NCI-H1092 treated with DMSO at 0.1 percent for 48 hours (cell line): ENCODE measurements around the gene PLEKHO2.

Experiments used
- DNase-seq: peaks from one replicate; lab custom pipeline; 2025; lab: John Stamatoyannopoulos, UW

The PLEKHO2 gene

GRCh38 chr15:64825431-64826294 is 16.1 kb upstream of the PLEKHO2 start, which contains the start of gene PIF1:
PIF1 (minus strand) TSS chr15:64825647; CDS start chr15:64824335, 1,312 bp downstream.
- peak; percentile 96 for DNase-seq

DNA sequence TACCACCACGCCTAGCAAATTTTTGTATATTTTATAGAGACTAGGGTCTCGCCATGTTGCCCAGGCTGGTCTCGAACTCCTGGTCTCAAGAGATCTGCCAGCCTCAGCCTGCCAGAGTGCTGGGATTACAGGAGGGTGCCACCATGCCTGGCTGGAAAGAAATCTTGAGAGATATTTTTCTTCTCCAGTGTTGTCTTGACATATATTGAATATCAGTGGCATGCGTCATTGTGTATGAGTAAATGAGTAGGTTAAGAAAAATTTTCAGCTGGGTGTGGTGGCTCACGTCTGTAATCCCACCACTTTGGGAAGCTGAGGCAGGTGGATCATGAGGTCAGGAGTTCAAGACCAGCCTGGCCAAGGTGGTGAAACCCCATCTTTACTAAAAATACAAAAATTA is 12.7 kb upstream of the PLEKHO2 start:
- no peak for DNase-seq

DNA sequence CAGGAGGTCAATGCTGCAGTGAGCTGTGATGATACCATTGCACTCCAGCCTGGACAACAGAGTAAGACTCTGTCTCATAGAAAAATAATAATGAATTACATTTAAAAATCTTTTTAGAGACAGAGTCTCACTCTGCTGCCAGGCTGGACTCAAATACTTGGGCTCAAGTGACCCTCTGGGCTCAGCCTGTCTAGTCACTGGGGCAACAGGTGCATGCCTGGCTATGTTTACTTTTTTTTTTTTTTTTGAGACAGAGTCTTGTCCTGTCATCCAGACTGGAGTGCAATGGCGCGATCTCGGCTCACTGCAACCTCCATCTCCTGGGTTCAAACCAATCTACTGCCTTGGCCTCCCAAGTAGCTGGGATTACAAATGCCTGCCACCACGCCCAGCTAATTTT is 8.0 kb upstream of the PLEKHO2 start:
- no peak for DNase-seq

- DNase-seq, result no peak
Measured at GRCh38 chr15:64836023-64836536, 5.6 kb upstream of the PLEKHO2 start.

- no peak for DNase-seq
Measured at GRCh38 chr15:64837502-64837901, 4.2 kb upstream of the PLEKHO2 start.

GRCh38 chr15:64841060-64841343 is 713 bp upstream of the PLEKHO2 start:
- DNase-seq, result no peak

DNA sequence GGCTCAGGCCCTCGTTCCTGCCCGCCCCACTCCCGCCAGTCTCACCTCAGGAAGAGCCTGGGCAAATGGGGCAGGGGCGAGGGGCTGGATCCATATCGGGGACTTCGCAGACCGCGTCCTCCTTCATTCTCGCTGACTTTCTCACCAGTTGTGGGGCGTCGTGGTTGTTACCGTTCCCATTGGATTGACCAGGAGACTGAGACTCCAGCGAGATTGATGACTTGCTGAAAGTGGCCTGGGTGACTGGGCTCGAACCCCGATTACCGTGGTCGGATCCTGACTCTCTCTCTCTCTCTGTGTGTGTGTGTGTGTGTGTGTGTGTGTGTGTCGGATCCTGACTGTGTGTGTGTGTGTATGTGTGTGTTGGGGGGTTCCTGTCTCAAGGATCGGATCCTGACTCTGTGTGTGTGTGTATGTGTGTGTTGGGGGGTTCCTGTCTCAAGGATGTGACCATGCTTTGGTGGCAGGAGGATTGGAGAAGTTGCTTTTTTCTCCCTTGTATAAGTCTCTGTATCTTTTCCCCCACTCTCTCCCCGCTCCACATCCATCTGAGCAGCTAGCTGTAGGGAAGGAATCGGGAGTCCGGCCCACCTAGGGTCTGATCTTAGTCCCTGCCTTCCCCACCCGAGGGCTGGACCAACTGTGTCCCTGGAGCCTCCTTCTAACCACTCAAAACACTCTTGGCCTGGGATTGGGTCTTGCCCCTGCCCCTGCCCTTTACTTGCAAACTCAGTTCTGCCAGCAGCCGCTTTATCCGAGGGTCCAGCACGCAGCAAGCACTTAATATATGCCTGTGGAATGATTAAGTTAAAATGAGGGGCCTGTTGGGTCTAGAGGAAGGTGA is 603 bp downstream of the PLEKHO2 start:
- no peak for DNase-seq

- DNase-seq, result no peak
Measured at GRCh38 chr15:64842986-64843561, 1.4 kb downstream of the PLEKHO2 start.

- no peak for DNase-seq
Measured at GRCh38 chr15:64843991-64844390, 2.3 kb downstream of the PLEKHO2 start.

GRCh38 chr15:64844576-64845145 is 2.9 kb downstream of the PLEKHO2 start:
- DNase-seq, result no peak

DNA sequence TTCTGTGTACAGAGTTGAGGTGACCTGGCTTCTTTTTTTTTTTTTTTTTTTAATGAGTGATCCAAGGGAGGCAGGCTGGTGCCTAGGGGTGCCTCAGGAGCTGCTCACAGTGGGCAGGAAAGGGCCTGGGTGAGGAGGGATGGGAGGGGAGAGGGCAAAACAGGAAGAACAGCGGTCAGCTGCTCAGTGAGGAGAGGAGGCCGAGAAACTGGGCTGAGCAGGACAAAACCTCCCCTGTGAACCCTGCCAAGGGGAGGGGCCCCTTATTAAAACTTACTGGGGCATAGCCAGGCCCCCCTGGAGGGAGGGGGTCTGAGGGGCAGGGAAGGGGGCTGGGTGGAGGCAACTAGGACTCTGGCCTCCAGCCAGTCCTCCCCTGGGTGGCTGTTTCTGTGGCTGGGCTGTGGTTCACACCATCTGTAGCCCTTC is 3.5 kb downstream of the PLEKHO2 start:
- DNase-seq, result no peak

GRCh38 chr15:64845831-64846595 is 4.3 kb downstream of the PLEKHO2 start:
- DNase-seq, result no peak

DNA sequence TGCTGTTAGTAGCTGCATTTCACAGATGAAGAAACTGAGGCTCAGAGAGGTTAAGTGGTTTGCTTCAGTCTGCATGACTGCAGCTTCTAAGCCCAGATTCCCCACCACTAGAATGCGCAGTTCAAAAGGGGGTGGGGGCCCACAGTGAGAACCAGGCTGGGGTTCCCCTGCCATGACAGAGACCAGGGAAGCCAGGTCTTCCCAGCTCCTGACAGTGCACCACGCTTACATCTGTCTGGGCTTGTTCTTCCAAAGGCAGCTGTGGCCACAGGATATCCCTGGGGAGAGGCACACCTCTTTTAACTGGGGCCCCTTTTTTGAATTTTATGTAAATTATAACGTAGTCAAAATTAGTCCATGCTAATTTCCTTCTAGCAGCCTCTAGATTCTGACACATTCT is 5.3 kb downstream of the PLEKHO2 start:
- DNase-seq, result no peak

DNA sequence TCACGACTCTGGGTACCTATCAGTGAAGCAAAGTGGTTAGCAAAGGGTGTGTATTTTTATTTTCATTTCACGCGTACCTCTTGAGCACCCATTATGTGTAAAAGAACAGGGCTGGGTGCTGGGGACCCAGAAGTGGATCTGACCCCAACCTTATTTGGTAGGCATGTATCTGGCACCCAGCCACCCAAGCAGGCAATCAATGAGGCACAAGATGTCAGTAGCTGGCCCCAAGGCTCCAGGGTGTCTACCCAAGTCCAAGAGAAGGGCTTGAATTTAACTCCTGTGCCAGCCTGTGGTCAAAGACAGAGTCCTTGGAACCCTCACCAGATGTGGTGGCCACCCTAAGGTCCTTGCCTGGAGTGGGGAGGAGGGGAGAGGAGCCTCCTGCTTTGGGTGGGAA is 5.7 kb downstream of the PLEKHO2 start:
- DNase-seq, result no peak

DNA sequence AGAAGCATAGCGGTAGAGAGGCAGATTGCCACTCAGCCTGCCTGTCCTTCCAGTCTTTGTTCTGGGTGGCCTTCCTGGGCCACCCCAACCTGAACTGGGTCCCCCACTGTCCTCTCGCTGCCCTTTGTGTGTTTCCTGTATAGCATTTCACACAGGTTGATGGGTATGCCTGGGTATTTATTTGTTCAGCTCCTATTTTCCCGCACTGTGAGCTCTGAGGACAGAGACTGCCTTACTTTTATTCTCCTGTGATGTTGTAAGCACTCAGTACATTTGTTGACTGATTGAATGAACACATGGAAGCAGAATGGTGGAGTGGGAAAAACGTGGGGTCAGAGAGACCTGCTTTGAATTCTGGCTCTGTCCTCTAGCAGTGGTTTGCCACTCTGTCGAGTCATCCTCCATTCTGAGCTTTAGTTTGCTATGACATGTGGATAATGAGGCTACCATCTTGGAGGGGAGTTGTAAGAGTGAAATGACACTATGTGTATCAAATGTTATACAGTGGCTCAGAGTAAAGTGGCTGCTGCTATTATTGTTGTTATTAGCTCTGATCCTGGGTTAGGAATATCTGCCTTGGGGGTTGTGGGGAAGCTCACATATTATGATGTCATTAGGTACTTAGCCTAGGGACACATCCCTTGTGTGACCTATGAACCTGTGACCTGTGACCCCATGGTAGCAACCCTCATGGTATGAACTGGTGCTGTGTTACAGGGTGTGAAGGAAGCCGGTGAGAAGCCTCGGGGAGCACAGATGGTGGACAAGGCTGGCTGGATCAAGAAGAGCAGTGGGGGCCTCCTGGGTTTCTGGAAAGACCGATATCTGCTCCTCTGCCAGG is 6.4 kb downstream of the PLEKHO2 start:
- no peak for DNase-seq

GRCh38 chr15:64850778-64851502 is 9.2 kb downstream of the PLEKHO2 start:
- no peak for DNase-seq

- DNase-seq, result no peak
Measured at GRCh38 chr15:64851503-64851840, 9.8 kb downstream of the PLEKHO2 start.

GRCh38 chr15:64854041-64854440 is 12.3 kb downstream of the PLEKHO2 start:
- no peak for DNase-seq

- DNase-seq, result no peak
Measured at GRCh38 chr15:64854526-64854925, 12.8 kb downstream of the PLEKHO2 start.
